ENCODE results near the gene CXorf66.
"Not testable (repeated sequence)": the region's sequence is repeated elsewhere in the genome, so short reads cannot be mapped to it uniquely, and the experiment has no call there.

Gene CXorf66

DNA sequence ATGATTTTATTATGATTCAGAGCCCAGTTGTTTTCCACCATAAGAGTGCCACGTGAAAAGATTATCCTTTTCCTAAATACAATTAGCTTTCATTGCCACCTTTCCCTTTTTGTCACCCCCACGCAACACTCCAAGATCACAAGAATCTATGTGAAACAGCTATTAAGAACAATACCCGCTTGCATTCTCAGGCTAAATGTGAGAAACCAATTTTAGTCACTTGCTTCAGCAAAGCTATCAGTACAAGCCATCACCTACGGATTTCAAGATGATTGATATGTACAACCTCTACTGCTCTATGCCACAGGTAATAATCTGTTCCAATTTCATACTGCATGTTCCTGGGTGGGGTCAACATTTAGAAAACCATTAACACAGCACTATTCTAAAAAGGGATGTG is 34.9 kb downstream of the CXorf66 start:
- no peak for DNase-seq (ENCODE audit: extremely low read depth in 1 of 2, low read depth in 1 of 2)

DNA sequence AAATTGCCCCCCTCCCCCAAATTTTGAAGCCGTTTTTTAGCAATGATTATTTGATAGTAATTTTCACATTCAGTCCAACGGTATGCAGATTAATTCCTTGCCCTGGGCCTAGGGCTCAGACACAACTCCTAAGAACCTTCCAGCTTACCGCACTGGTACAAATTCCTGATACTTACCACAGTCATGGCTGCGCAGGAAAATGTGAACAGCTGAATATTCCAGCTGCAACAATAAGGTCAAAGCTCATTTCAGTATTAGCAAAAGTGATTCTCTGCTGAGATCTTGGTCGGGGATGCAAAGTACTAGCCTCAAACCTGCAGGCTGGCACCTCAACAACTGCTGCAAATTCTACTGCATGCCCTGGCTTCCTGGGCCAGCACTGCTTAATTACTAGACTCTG is 35.4 kb downstream of the CXorf66 start:
- DNase-seq (ENCODE audit: extremely low read depth in 1 of 2, low read depth in 1 of 2), result no peak

DNA sequence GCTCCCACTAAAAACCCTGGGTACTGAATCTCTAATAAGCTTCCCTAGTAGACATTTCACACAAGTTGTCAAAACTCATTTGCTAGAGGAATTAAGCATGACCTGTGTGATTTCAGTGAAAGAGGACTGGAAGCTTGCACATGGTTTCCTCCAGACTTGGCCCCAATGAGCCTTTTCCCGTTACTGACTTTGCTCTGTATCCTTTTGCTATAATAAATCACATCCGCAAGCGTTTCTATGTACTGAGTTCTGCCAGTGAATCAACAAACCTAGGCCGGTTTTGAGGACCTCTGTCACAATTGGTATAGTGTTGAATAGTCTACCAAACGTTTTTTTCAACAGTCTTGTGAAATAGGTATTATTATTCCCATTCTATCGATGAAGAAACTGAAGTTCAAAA is 40.6 kb downstream of the CXorf66 start:
- no peak for DNase-seq (ENCODE audit: extremely low read depth in 1 of 2, low read depth in 1 of 2)

DNA sequence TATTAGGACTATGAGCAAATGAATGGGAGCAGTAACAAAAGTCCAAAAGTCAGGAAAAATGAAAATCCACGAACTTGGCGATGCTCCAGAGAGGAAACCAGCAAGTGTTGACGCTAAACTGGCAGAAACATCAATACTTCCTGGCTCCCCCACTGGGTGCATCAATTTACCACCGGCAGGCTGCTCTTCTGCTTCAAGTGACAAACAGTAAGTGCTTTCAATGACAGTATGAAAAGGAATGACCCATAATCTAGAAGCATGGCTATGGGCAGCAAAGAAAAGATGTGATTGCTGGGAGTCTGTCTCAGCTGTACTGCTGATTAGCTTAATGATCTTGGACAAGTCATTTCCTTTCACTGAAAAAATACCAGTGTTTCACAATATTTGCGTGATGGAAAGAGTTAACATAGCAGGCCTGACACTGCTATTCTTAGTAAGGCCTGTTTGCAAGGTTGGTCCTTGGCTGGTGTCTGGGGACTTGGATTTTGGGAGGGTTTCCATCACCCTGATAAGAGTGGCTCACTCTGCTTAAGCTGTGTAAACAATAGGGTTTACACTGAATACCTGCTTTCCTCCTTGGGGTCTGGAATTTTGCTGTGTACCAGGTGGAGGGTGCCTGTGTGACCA is 41.1 kb downstream of the CXorf66 start:
- DNase-seq (ENCODE audit: extremely low read depth in 1 of 2, low read depth in 1 of 2), result no peak

DNA sequence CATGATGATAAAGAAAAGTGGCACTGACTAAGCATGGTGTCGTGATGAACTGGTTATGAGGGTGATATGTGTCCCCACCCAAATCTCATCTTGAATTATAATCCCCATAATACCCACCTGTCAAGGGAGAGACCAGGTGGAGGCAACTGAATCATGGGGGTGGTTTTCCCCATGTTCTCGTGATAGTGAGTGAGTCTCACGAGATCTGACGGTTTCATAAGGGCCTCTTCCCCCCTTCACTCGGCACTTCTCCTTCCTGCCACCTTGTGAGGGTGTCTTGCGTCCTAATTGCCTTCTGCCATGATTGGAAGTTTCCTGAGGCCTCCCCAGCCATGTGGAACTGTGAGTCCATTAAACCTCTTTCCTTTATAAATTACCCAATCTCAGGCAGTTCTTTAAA is 44.2 kb downstream of the CXorf66 start:
- not testable (repeated sequence) for DNase-seq (ENCODE audit: extremely low read depth in 1 of 2, low read depth in 1 of 2)

DNA sequence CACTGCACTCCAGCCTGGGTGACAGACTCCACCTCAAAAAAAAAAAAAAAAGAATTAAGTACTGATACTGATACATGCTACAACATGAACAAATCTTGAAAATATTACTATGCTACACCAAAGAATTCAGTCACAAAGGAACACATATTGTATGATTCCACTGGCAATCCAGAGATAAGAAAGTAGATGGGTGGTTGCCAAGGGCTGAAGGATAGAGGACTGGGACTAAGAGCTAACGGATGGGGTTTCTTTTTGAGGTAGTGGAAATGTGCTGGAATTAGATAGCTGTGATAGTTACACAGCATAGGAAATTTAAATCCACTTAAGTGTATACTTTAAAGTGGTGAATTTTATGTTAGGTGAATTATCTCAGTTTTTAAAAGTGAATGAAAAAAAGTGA is 45.0 kb downstream of the CXorf66 start:
- no peak for DNase-seq (ENCODE audit: extremely low read depth in 1 of 2, low read depth in 1 of 2)

DNA sequence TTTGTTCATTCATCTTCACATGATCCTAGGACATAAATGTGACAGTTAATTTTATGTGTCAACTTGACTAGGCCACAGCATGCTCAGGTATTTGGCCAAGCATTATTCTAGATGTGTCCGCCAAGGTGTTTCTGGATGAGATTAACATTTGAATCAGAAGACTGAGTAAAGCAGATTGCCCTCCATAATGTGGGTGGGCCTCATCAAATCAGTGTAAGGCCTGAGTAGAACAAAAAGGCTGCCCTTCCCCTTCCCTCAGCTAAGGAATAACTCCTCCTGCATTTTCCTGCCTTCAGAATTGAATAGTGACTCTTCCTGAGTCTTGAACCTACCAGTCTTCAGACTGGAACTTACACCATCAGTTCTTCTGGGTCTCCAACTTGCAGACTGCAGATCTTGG is 50.9 kb downstream of the CXorf66 start:
- DNase-seq (ENCODE audit: extremely low read depth in 1 of 2, low read depth in 1 of 2), result no peak

- no peak for DNase-seq (ENCODE audit: extremely low read depth in 1 of 2, low read depth in 1 of 2)
Observed at GRCh38 chrX:139909712-139910111, 55.6 kb downstream of the CXorf66 start.

GRCh38 chrX:139907078-139907477 is 58.2 kb downstream of the CXorf66 start:
- DNase-seq (ENCODE audit: extremely low read depth in 1 of 2, low read depth in 1 of 2), result no peak

- no peak for DNase-seq (ENCODE audit: extremely low read depth in 1 of 2, low read depth in 1 of 2)
Observed at GRCh38 chrX:139905743-139906142, 59.6 kb downstream of the CXorf66 start.

Measured in activated CD8-positive, alpha-beta memory T cell treated with anti-CD3 and anti-CD28 coated beads for 1 hour (primary cell).